ENCODE data around the gene LONRF3.

The LONRF3 gene

GRCh38 chrX:119040432-119040831 lies 66.0 kb downstream of the LONRF3 start:
- DNase-seq, result no peak

- no peak for DNase-seq
These were observed 66.8 kb downstream of the LONRF3 start for GRCh38 chrX:119041175-119041574.

- DNase-seq, result no peak
These were observed 67.6 kb downstream of the LONRF3 start for GRCh38 chrX:119042040-119042439.

GRCh38 chrX:119042996-119043395 lies 68.6 kb downstream of the LONRF3 start:
- no peak for DNase-seq

- no peak for DNase-seq
These were observed 71.5 kb downstream of the LONRF3 start for GRCh38 chrX:119045884-119046283.

- no peak for DNase-seq
These were observed 81.3 kb downstream of the LONRF3 start for GRCh38 chrX:119055687-119056086.

GRCh38 chrX:119062750-119063374 lies 88.4 kb downstream of the LONRF3 start:
- DNase-seq, result no peak

GRCh38 chrX:119063428-119063827 lies 89.0 kb downstream of the LONRF3 start:
- no peak for DNase-seq

GRCh38 chrX:119067023-119067739 lies 92.8 kb downstream of the LONRF3 start:
- DNase-seq, result no peak

Data from effector CD4-positive, alpha-beta T cell (primary cell).